Breast epithelium (tissue), 3 donors: ENCODE data around the gene ADARB2.

Experiments used
- CTCF ChIP-seq, 3 donors: fragments of 450-650 bp; IDR thresholded peaks; one replicate each; pipeline ENCODE4 v1.5.1; 2016 to 2017; ENCODE audit warnings: antibody characterized with exemption in 3 of 3, mild to moderate bottlenecking in 3 of 3, moderate library complexity in 3 of 3
- POLR2A ChIP-seq: fragments of 450-650 bp; IDR thresholded peaks from one replicate; pipeline ENCODE4 v1.6.1; 2016; ENCODE audit warnings: antibody characterized with exemption, mild to moderate bottlenecking, moderate library complexity
- POLR2AphosphoS5 ChIP-seq, 3 donors: sonication (generic); formaldehyde crosslinking; IDR thresholded peaks; one replicate each; pipeline ENCODE4 v1.6.1; 2017; ENCODE audit warnings: antibody characterized with exemption in 3 of 3

GRCh38 chr10:1538531-1539061 lies 198.7 kb downstream of the ADARB2 start:
- TF ChIP-seq CTCF (IDR thresholded peaks at IDR 0.05) (no peak), POLR2A (no peak), POLR2AphosphoS5 (IDR thresholded peaks at IDR 0.05) (no peak)
